Activated T-cell treated with anti-CD3 and anti-CD28 coated beads, Interleukin-2, amount 50 U/mL, for 72 hours (primary cell): ENCODE data around the gene EID3. TPM values are rescaled to one million over a fixed set of nuclear protein-coding genes. Genes with fewer than 3 reads are reported as not detected.

ENCODE experiments used
- ATAC-seq, 2 donors: fragments of 150-1000 bp; cut with Tn5 transposase; replicated peaks in 1 of 2; 2 replicates each; pipeline ENCODE4 v1.10.0; 2021; ENCODE audit warnings: moderate library complexity in 2 of 2, mild to moderate bottlenecking in 1 of 2
- DNase-seq, 2 donors: peaks; one replicate each; pipeline ENCODE4 v3.0.0; 2021 to 2022; ENCODE audit warnings: mixed read lengths in 1 of 2
- H3K27ac Mint-ChIP-seq: one replicate; pipeline ENCODE4 v1.8.0; 2022; ENCODE audit warnings: mild to moderate bottlenecking, moderate library complexity, mixed read lengths
- H3K27me3 Mint-ChIP-seq: one replicate; pipeline ENCODE4 v1.8.0; 2022; ENCODE audit warnings: low read depth, mixed read lengths
- H3K36me3 Mint-ChIP-seq, 2 donors: one replicate each; pipeline ENCODE4 v1.8.0; 2022; ENCODE audit warnings: mixed read lengths in 2 of 2, mild to moderate bottlenecking in 1 of 2; ENCODE audit not compliant: insufficient read depth in 2 of 2
- H3K4me1 Mint-ChIP-seq: one replicate; pipeline ENCODE4 v1.8.0; 2022; ENCODE audit warnings: low read depth, mixed read lengths
- H3K4me3 Mint-ChIP-seq, 2 donors: one replicate each; pipeline ENCODE4 v1.8.0; 2022; ENCODE audit warnings: mild to moderate bottlenecking in 2 of 2, mixed read lengths in 2 of 2, moderate library complexity in 2 of 2
- H3K9me3 Mint-ChIP-seq, 2 donors: one replicate each; pipeline ENCODE4 v1.8.0; 2022; ENCODE audit warnings: mixed read lengths in 2 of 2
- total RNA-seq, 2 donors: library from RNA; stranded (reverse); gene quantifications; one replicate each; pipeline ENCODE4 v1.2.3, GENCODE V29; 2022

Gene EID3
- total RNA-seq, 2 donors from 2014 or later, result 4.9 to 5.0 TPM

GRCh38 chr12:104340925-104341611, 37.5 kb downstream of the EID3 start:
- Mint-ChIP-seq H3K36me3 (peaks cover 2 to 33% of the 10 kb centered on the region in 2 donors), H3K27ac (no peak overlapping the region), H3K27me3 (no peaks in the 10 kb centered on the region), H3K4me1 (no peaks in the 10 kb centered on the region), H3K4me3 (no peak overlapping the region), H3K9me3 (no peaks in the 10 kb centered on the region)
- ATAC-seq (no peak), DNase-seq (no peak)

GRCh38 chr12:104342147-104342546, 38.6 kb downstream of the EID3 start:
- no peaks in the 10 kb centered on the region for H3K27me3 Mint-ChIP-seq
- ATAC-seq, result no peak
- DNase-seq, result no peak
- H3K27ac Mint-ChIP-seq, result no peak overlapping the region
- H3K36me3 Mint-ChIP-seq, result peaks cover 2 to 30% of the 10 kb centered on the region in 2 donors
- no peaks in the 10 kb centered on the region for H3K9me3 Mint-ChIP-seq
- H3K4me1 Mint-ChIP-seq, result no peaks in the 10 kb centered on the region
- no peak overlapping the region for H3K4me3 Mint-ChIP-seq

- no peaks in the 10 kb centered on the region for H3K27me3 Mint-ChIP-seq
- H3K4me1 Mint-ChIP-seq, result no peaks in the 10 kb centered on the region
- H3K27ac Mint-ChIP-seq, result no peak overlapping the region
- no peak for ATAC-seq
- no peaks in the 10 kb centered on the region for H3K9me3 Mint-ChIP-seq
- peaks cover 2 to 31% of the 10 kb centered on the region in 2 donors for H3K36me3 Mint-ChIP-seq
- no peak for DNase-seq
- no peak overlapping the region for H3K4me3 Mint-ChIP-seq
These were observed 39.2 kb downstream of the EID3 start for GRCh38 chr12:104342635-104343249.

GRCh38 chr12:104344682-104345081, 41.1 kb downstream of the EID3 start:
- ATAC-seq (no peak), DNase-seq (no peak)
- Mint-ChIP-seq H3K27ac (no peak overlapping the region), H3K36me3 (peaks cover 3 to 27% of the 10 kb centered on the region in 2 donors), H3K4me3 (no peak overlapping the region), H3K9me3 (no peaks in the 10 kb centered on the region), H3K4me1 (no peaks in the 10 kb centered on the region), H3K27me3 (no peaks in the 10 kb centered on the region)

GRCh38 chr12:104345234-104346066, 41.9 kb downstream of the EID3 start:
- Mint-ChIP-seq H3K4me3 (no peak overlapping the region), H3K4me1 (no peaks in the 10 kb centered on the region), H3K27me3 (no peaks in the 10 kb centered on the region), H3K27ac (no peak overlapping the region), H3K9me3 (no peaks in the 10 kb centered on the region), H3K36me3 (peaks cover 3 to 22% of the 10 kb centered on the region in 2 donors)
- DNase-seq (no peak), ATAC-seq (no peak)

GRCh38 chr12:104347374-104348075, 44.0 kb downstream of the EID3 start:
- Mint-ChIP-seq H3K27ac (no peak overlapping the region), H3K27me3 (no peaks in the 10 kb centered on the region), H3K9me3 (no peaks in the 10 kb centered on the region), H3K4me1 (peaks cover 5% of the 10 kb centered on the region), H3K36me3 (peaks cover 3 to 17% of the 10 kb centered on the region in 2 donors), H3K4me3 (no peak overlapping the region)
- ATAC-seq (no peak), DNase-seq (no peak)

GRCh38 chr12:104348283-104348993, 44.9 kb downstream of the EID3 start:
- H3K9me3 Mint-ChIP-seq, result no peaks in the 10 kb centered on the region
- H3K27ac Mint-ChIP-seq, result peak overlapping the region; percentile 41
- H3K36me3 Mint-ChIP-seq, result peaks cover 6 to 16% of the 10 kb centered on the region in 2 donors
- H3K4me3 Mint-ChIP-seq, result no peak overlapping the region
- DNase-seq, result no peak
- peaks cover 5% of the 10 kb centered on the region for H3K4me1 Mint-ChIP-seq
- no peaks in the 10 kb centered on the region for H3K27me3 Mint-ChIP-seq
- ATAC-seq, result no peak

GRCh38 chr12:104348994-104349494, 45.5 kb downstream of the EID3 start:
- Mint-ChIP-seq H3K27ac (no peak overlapping the region), H3K36me3 (peaks cover 6 to 17% of the 10 kb centered on the region in 2 donors), H3K4me1 (peaks cover 5% of the 10 kb centered on the region), H3K9me3 (no peaks in the 10 kb centered on the region), H3K27me3 (no peaks in the 10 kb centered on the region), H3K4me3 (no peak overlapping the region)
- DNase-seq (no peak), ATAC-seq (no peak)

- no peaks in the 10 kb centered on the region for H3K27me3 Mint-ChIP-seq
- no peak overlapping the region for H3K4me3 Mint-ChIP-seq
- peaks cover 5% of the 10 kb centered on the region for H3K4me1 Mint-ChIP-seq
- no peak for ATAC-seq
- no peak overlapping the region for H3K27ac Mint-ChIP-seq
- no peak for DNase-seq
- peaks cover 6 to 13% of the 10 kb centered on the region in 2 donors for H3K36me3 Mint-ChIP-seq
- no peaks in the 10 kb centered on the region for H3K9me3 Mint-ChIP-seq
These were observed 46.9 kb downstream of the EID3 start for GRCh38 chr12:104350211-104351056.

GRCh38 chr12:104351057-104351983, 47.8 kb downstream of the EID3 start:
- Mint-ChIP-seq H3K9me3 (no peaks in the 10 kb centered on the region), H3K36me3 (peaks cover 6 to 13% of the 10 kb centered on the region in 2 donors), H3K27ac (no peak overlapping the region), H3K27me3 (no peaks in the 10 kb centered on the region), H3K4me3 (no peak overlapping the region), H3K4me1 (peaks cover 5% of the 10 kb centered on the region)
- ATAC-seq (no peak), DNase-seq (no peak)
